IMR-90 (cell line): ENCODE data around the gene GABRB1. TPM values are rescaled to one million over a fixed set of nuclear protein-coding genes. Genes with fewer than 3 reads are reported as not detected.

Experiments
- ATAC-seq: fragments of 200-7000 bp; cut with Tn5 transposase; 2 replicates; pipeline ENCODE4 v1.9.1; 2020; ENCODE audit warnings: low read depth, mild to moderate bottlenecking, moderate library complexity
- BruUV-seq: library from RNA; stranded (reverse); fragments of 400-500 nt; replicated peaks from 2 replicates; lab custom pipeline; 2021; lab: Mats Ljungman, UMichigan
- CTCF ChIA-PET: fragments of 300-600 bp; formaldehyde crosslinking; extraction: SDS; loops from one replicate; lab custom pipeline; 2021; ENCODE audit warnings: antibody characterized with exemption; lab: Yijun Ruan, JAX
- POLR2A ChIA-PET: fragments of 300-600 bp; sonication (Branson Sonifier 250); formaldehyde crosslinking; loops from one replicate; lab custom pipeline; 2022; ENCODE audit warnings: antibody characterized with exemption; ENCODE audit not compliant: unreplicated experiment; lab: Charles Lee
- DNase-seq: peaks from one replicate; pipeline ENCODE4 v3.0.0; 2013
- H2AFZ ChIP-seq: replicated peaks from 2 replicates; pipeline ENCODE3; 2013; ENCODE audit warnings: low read length, mild to moderate bottlenecking; ENCODE audit not compliant: poor library complexity
- H2AK5ac ChIP-seq: 2 replicates; pipeline ENCODE4 v1.6.1; 2013; ENCODE audit warnings: low read depth, low read length, inconsistent platforms
- H2AK9ac ChIP-seq: replicated peaks from 2 replicates; pipeline ENCODE3; 2013; ENCODE audit warnings: mild to moderate bottlenecking, low read depth, low read length, moderate library complexity; ENCODE audit not compliant: poor library complexity
- H2BK120ac ChIP-seq: 2 replicates; pipeline ENCODE4 v1.6.1; 2013; ENCODE audit warnings: low read depth, low read length, inconsistent platforms
- H2BK15ac ChIP-seq: 3 replicates; pipeline ENCODE4 v1.6.1; 2013; ENCODE audit warnings: low read depth, low read length, inconsistent platforms
- H2BK20ac ChIP-seq: 2 replicates; pipeline ENCODE4 v1.6.1; 2013; ENCODE audit warnings: low read depth, mild to moderate bottlenecking, inconsistent platforms, low read length, moderate library complexity
- H2BK5ac ChIP-seq: 2 replicates; pipeline ENCODE4 v1.6.1; 2013; ENCODE audit warnings: mild to moderate bottlenecking, low read depth, low read length, inconsistent platforms; ENCODE audit not compliant: poor library complexity, severe bottlenecking
- H3K14ac ChIP-seq: replicated peaks from 2 replicates; pipeline ENCODE4 v1.6.1; 2013; ENCODE audit warnings: low read depth, low read length, inconsistent platforms
- H3K18ac ChIP-seq: 2 replicates; pipeline ENCODE4 v1.6.1; 2013; ENCODE audit warnings: low read depth, low read length, control low read depth
- H3K23ac ChIP-seq: 2 replicates; pipeline ENCODE4 v1.6.1; 2013; ENCODE audit warnings: low read depth, low read length, inconsistent platforms
- H3K27ac ChIP-seq: 2 replicates; pipeline ENCODE4 v1.5.1; 2013; ENCODE audit warnings: mild to moderate bottlenecking, control low read depth, low read length; ENCODE audit not compliant: insufficient read depth
- H3K27me3 ChIP-seq: 2 replicates; pipeline ENCODE4 v1.6.1; 2013; ENCODE audit warnings: low read length; ENCODE audit not compliant: control insufficient read depth, insufficient read depth
- H3K36me3 ChIP-seq: 2 replicates; pipeline ENCODE4 v1.6.1; 2013; ENCODE audit warnings: low read length, mixed read lengths; ENCODE audit not compliant: control insufficient read depth, insufficient read depth
- H3K4ac ChIP-seq: 2 replicates; pipeline ENCODE4 v1.6.1; 2013; ENCODE audit warnings: low read depth, low read length, inconsistent platforms
- H3K4me1 ChIP-seq: 2 replicates; pipeline ENCODE4 v1.6.1; 2013; ENCODE audit warnings: low read length, mixed read lengths; ENCODE audit not compliant: control insufficient read depth, insufficient read depth
- H3K4me2 ChIP-seq: 2 replicates; pipeline ENCODE4 v1.6.1; 2013; ENCODE audit warnings: low read depth, mild to moderate bottlenecking, control low read depth, low read length, moderate library complexity
- H3K4me3 ChIP-seq: 2 replicates; pipeline ENCODE4 v1.5.1; 2013; ENCODE audit warnings: low read depth, mild to moderate bottlenecking, control low read depth, low read length, moderate library complexity; ENCODE audit not compliant: insufficient read depth
- H3K56ac ChIP-seq: 2 replicates; pipeline ENCODE4 v1.6.1; 2013; ENCODE audit warnings: low read length, inconsistent platforms; ENCODE audit not compliant: insufficient read depth; ENCODE audit errors: extremely low read depth
- H3K79me1 ChIP-seq, 2 experiments: 2 replicates each; pipeline ENCODE4 v1.6.1; 2013; ENCODE audit warnings: low read length in 2 of 2, inconsistent platforms in 1 of 2, low read depth in 1 of 2
- H3K9ac ChIP-seq: 2 replicates; pipeline ENCODE4 v1.6.1; 2013; ENCODE audit warnings: low read depth, low read length, control low read depth
- H3K9me1 ChIP-seq: 2 replicates; pipeline ENCODE4 v1.6.1; 2013; ENCODE audit warnings: low read length, inconsistent platforms; ENCODE audit not compliant: insufficient read depth
- H3K9me3 ChIP-seq: 2 replicates; pipeline ENCODE4 v1.6.1; 2013; ENCODE audit warnings: low read length; ENCODE audit not compliant: control insufficient read depth, insufficient read depth
- H4K20me1 ChIP-seq: 2 replicates; pipeline ENCODE4 v1.6.1; 2013; ENCODE audit warnings: low read length, inconsistent platforms; ENCODE audit not compliant: insufficient read depth
- H4K5ac ChIP-seq: 2 replicates; pipeline ENCODE4 v1.6.1; 2013; ENCODE audit warnings: mild to moderate bottlenecking, low read depth, low read length, control low read depth
- H4K8ac ChIP-seq, 2 experiments: 2 replicates each; pipeline ENCODE4 v1.6.1; 2013; ENCODE audit warnings: low read depth in 2 of 2, low read length in 2 of 2, control low read depth in 1 of 2, inconsistent platforms in 1 of 2
- H4K91ac ChIP-seq: 2 replicates; pipeline ENCODE4 v1.6.1; 2013; ENCODE audit warnings: low read depth, low read length, inconsistent platforms; ENCODE audit not compliant: insufficient read depth
- CEBPB ChIP-seq: IDR thresholded peaks from 2 replicates; pipeline ENCODE4 v1.6.1; 2012; ENCODE audit warnings: low read depth, low read length, improper control_type of control experiment
- MAFK ChIP-seq: IDR thresholded peaks from 2 replicates; pipeline ENCODE4 v1.6.1; 2012; ENCODE audit warnings: low read depth, low read length, improper control_type of control experiment
- WGBS, 2 experiments: methylation state at CpG; one replicate each; pipeline versions ENCODE4 v1.1.5 to v1.1.7; 2013; ENCODE audit warnings: missing lambda C conversion rate in 2 of 2; ENCODE audit not compliant: insufficient read length in 1 of 2; ENCODE audit errors: extremely low coverage in 2 of 2; 5-methylcytosine and 5-hydroxymethylcytosine counted together
- dilution Hi-C: fragments of 300-500 bp; cut with HindIII; formaldehyde crosslinking; loops from one replicate; pipeline ENCODE4 v1.14.3; 2018; ENCODE audit warnings: low sequenced_read_pairs; ENCODE audit not compliant: unreplicated experiment
- in situ Hi-C: fragments of 300-500 bp; cut with MboI; formaldehyde crosslinking; loops from 3 replicates; pipeline ENCODE4 v1.14.3; 2019; ENCODE audit warnings: low sequenced_read_pairs, inconsistent platforms, mixed read lengths
- intact Hi-C: fragments of 100-400 bp; cut with micrococcal nuclease; formaldehyde crosslinking; loops from 2 replicates; pipeline ENCODE4 v1.10.0; 2022
- polyA plus RNA-seq, 3 experiments: library from polyadenylated mRNA; depleted of rRNA; stranded (reverse); fragments of >200 nt; gene quantifications; 2 replicates each; pipeline ENCODE4 v1.2.3, GENCODE V29; 2012; ENCODE audit warnings: low replicate concordance in 1 of 3
- total RNA-seq: library from RNA; depleted of rRNA; stranded (reverse); fragments of >200 nt; gene quantifications from 2 replicates; pipeline ENCODE4 v1.2.3, GENCODE V29; 2012

Gene GABRB1
- total and polyA plus RNA-seq, 2 of the 4 experiments (the other 2 are of a cell fraction) = 4.7 to 16.1 TPM

DNA sequence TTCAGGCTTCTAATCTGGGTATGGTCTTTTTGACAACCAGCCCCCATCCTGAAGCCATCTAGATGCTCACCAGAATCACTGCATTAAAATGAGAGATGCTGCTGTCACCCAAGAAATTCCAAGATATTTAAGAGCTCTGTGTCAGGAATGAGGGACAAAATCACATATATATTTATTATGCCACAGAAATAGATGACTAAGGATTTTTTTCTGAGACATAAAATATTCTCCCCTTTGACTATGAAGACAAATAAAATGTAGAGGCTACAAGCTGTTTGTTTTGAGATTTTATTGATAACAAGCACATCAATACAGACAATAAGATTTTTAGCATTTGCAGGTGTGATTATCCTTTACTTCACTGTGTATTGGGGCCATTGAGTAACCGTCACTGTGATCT, 354.8 kb downstream of the GABRB1 start:
- no peak overlapping the region for H2AK9ac ChIP-seq
- no peaks in the 10 kb centered on the region for H3K9me1 ChIP-seq
- WGBS, 2 experiments = no CpG with 5 or more reads among the region's 1 CpG
- no peak overlapping the region for H3K56ac ChIP-seq
- no peak overlapping the region for H2BK120ac ChIP-seq
- DNase-seq (no peak), ATAC-seq (no peak)
- ChIA-PET POLR2A (no interaction called here), CTCF (interaction anchor here (0.6 kb wide), 1 partner anchor 8 kb away, joined by 3 read pairs; no protein-coding TSS in a partner anchor)
- no peak overlapping the region for H4K5ac ChIP-seq
- H3K23ac ChIP-seq = no peak overlapping the region
- no peak overlapping the region for H3K14ac ChIP-seq
- no peak overlapping the region for H3K18ac ChIP-seq
- no peak overlapping the region for H3K27ac ChIP-seq
- no peaks in the 10 kb centered on the region for H3K27me3 ChIP-seq
- no peak overlapping the region for H3K4ac ChIP-seq
- no peaks in the 10 kb centered on the region for H4K20me1 ChIP-seq
- no peak overlapping the region for H3K4me3 ChIP-seq
- H2BK20ac ChIP-seq = no peak overlapping the region
- no peak overlapping the region for H4K8ac ChIP-seq
- H3K36me3 ChIP-seq = no peaks in the 10 kb centered on the region
- no peaks in the 10 kb centered on the region for H3K4me1 ChIP-seq
- H4K91ac ChIP-seq = no peak overlapping the region
- H2BK5ac ChIP-seq = no peak overlapping the region
- no peaks in the 10 kb centered on the region for H3K79me1 ChIP-seq
- H2AFZ ChIP-seq = no peak overlapping the region
- no peak overlapping the region for H3K4me2 ChIP-seq
- BruUV-seq = no TSS peak
- H2BK15ac ChIP-seq = no peak overlapping the region
- TF ChIP-seq MAFK = peak; percentile 60
- TF ChIP-seq CEBPB = no peak
- H2AK5ac ChIP-seq = no peak overlapping the region
- no peak overlapping the region for H3K9ac ChIP-seq
- intact Hi-C loops (loop anchor here (10.0 kb wide), 1 partner anchor 179 kb away; no protein-coding TSS in a partner anchor), in situ Hi-C loops (loop anchor here (5.0 to 10.0 kb wide), 2 partner anchors 454 to 531 kb away; no protein-coding TSS in a partner anchor), dilution Hi-C loops (no loop called here)
- no peaks in the 10 kb centered on the region for H3K9me3 ChIP-seq
